Measurements from ENCODE around the gene ELF3.

GRCh38 chr1:202007304-202007703 lies 3.1 kb upstream of the ELF3 start:
- TF ChIP-seq EP300 (conservative IDR thresholded peaks at IDR 0.05; ENCODE audit: poor library complexity, severe bottlenecking) (no peak), CTCF (IDR thresholded peaks at IDR 0.05; ENCODE audit: poor library complexity, severe bottlenecking) (no peak), POLR2AphosphoS5 (IDR thresholded peaks at IDR 0.05) (no peak)

Measured in neural cell (in vitro differentiated cells).